ENCODE results near the gene SAMD10. TPM values are rescaled to one million over a fixed set of nuclear protein-coding genes. Genes with fewer than 3 reads are reported as not detected.

SAMD10 gene
- total and polyA plus RNA-seq, 10 of the 15 experiments (the other 5 are each of a cell fraction or from before 2014, with no cell fraction given): 1.3 to 51.4 (median 17.9) TPM

- no peak for TF ChIP-seq ZBTB11 (CRISPR knock-in tag; IDR thresholded peaks at IDR 0.05)
- TF ChIP-seq RCOR1 (conservative IDR thresholded peaks at IDR 0.05; ENCODE audit: low read depth, low read length): 0 out of 2 replicates have a peak, but pooled peaks have one; percentile 25
- TF ChIP-seq POLR2AphosphoS5 (IDR thresholded peaks at IDR 0.05; ENCODE audit: low read length): peak; percentile 80
- TF ChIP-seq POLR2AphosphoS2 (IDR thresholded peaks at IDR 0.05; ENCODE audit: low read depth, low read length): 0 out of 2 replicates have a peak, but pooled peaks have one; percentile 55
- TF ChIP-seq NR2C1 (IDR thresholded peaks at IDR 0.05): no peak
- no peak for TF ChIP-seq ZBTB4 (CRISPR knock-in tag; IDR thresholded peaks at IDR 0.05)
- TF ChIP-seq PML (IDR thresholded peaks at IDR 0.05; ENCODE audit: low read length): no peak
- TF ChIP-seq ZBED1 (IDR thresholded peaks at IDR 0.05; ENCODE audit: borderline replicate concordance): peak; percentile 67; the same call in 1 of the 2 replicates
- no peak for TF ChIP-seq JUNB (IDR thresholded peaks at IDR 0.05)
- TF ChIP-seq HDGF (IDR thresholded peaks at IDR 0.05): 0 out of 2 replicates have a peak, but pooled peaks have one; percentile 71
- TF ChIP-seq ZNF217 (IDR thresholded peaks at IDR 0.05): peak; percentile 20; the same call in 1 of the 2 replicates
- TF ChIP-seq TBL1XR1 (IDR thresholded peaks at IDR 0.05; ENCODE audit: low read depth, low read length): peak; percentile 14; the same call in 1 of the 2 replicates
- TF ChIP-seq NBN (IDR thresholded peaks at IDR 0.05): peak; percentile 73
- peak; percentile 22 for TF ChIP-seq SKIL (IDR thresholded peaks at IDR 0.05; ENCODE audit: low read depth, poor library complexity, severe bottlenecking)
Measured at GRCh38 chr20:63979557-63980316, at the start of gene SAMD10 (continued).

Data from GM12878 (cell line).